ENCODE results near the gene PDE5A.
"Not testable (repeated sequence)": the region's sequence is repeated elsewhere in the genome, so short reads cannot be mapped to it uniquely, and the experiment has no call there.

The PDE5A gene

DNA sequence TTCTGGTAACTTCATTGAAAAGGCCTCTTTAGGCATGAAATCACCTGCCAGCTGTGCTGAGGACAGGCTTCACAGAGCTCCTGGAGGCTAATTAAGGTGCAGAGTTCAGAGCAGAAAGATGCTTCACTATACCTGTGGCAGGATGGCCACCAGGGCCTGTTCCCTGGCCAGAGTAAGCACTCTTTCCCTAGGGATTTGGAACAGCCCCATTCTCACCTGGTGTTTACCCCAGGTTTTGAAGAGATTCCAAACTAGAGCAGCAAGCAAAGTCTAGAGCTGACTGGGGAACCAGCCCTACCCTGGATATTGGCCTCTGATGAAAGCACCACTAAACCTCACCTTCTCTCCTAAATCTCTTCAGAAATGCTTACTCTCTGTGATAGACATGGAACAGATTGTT, 148.8 kb downstream of the PDE5A start:
- CTCF ChIA-PET = interaction anchor here (1.0 kb wide), 1 partner anchor 15 kb away, joined by 3 read pairs; no protein-coding TSS in a partner anchor
- POLR2A ChIA-PET = no interaction called here
- TF ChIP-seq, protein P1, sequence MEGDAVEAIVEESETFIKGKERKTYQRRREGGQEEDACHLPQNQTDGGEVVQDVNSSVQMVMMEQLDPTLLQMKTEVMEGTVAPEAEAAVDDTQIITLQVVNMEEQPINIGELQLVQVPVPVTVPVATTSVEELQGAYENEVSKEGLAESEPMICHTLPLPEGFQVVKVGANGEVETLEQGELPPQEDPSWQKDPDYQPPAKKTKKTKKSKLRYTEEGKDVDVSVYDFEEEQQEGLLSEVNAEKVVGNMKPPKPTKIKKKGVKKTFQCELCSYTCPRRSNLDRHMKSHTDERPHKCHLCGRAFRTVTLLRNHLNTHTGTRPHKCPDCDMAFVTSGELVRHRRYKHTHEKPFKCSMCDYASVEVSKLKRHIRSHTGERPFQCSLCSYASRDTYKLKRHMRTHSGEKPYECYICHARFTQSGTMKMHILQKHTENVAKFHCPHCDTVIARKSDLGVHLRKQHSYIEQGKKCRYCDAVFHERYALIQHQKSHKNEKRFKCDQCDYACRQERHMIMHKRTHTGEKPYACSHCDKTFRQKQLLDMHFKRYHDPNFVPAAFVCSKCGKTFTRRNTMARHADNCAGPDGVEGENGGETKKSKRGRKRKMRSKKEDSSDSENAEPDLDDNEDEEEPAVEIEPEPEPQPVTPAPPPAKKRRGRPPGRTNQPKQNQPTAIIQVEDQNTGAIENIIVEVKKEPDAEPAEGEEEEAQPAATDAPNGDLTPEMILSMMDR (IDR thresholded peaks at IDR 0.05; ENCODE audit: control extremely low read depth, extremely low read depth, low read depth, missing control alignments) = no peak
- DNase-seq (ENCODE audit: extremely low spot score) = no peak

DNA sequence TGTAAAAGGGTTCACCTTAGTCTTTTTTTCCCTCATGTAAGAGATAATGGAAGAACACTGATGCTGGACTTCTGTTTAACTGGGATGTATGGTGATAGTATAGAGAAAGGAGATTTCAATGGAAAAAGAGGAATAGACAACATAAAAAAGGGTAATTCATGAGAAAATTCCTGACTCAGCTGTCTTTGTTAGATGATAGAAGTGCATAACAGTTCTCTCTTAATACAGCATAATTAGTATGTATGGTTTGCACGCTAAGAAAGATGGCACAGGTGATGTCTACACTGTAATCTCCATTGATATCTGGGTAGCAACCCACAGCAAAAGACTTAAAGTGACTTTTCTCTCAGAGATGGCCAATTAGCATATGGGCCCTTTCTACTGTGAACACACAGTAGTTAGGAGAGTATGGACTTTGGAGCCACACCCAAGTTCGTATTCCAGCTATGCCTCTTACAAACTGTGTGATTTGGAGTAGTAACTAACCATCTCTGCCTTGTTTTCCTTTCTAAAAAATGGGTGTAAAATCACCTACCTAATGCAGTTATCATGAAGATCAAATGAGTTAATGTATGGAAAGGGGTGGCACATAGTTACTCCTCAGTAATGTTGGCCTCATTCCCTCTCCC, 149.3 kb downstream of the PDE5A start:
- TF ChIP-seq, protein P1 (IDR thresholded peaks at IDR 0.05; ENCODE audit: control extremely low read depth, extremely low read depth, low read depth, missing control alignments) = no peak
- ChIA-PET POLR2A (no interaction called here), CTCF (interaction anchor here (1.0 to 3.8 kb wide), 2 partner anchors 10 to 16 kb away, joined by 3 to 20 read pairs; no protein-coding TSS in a partner anchor)

DNA sequence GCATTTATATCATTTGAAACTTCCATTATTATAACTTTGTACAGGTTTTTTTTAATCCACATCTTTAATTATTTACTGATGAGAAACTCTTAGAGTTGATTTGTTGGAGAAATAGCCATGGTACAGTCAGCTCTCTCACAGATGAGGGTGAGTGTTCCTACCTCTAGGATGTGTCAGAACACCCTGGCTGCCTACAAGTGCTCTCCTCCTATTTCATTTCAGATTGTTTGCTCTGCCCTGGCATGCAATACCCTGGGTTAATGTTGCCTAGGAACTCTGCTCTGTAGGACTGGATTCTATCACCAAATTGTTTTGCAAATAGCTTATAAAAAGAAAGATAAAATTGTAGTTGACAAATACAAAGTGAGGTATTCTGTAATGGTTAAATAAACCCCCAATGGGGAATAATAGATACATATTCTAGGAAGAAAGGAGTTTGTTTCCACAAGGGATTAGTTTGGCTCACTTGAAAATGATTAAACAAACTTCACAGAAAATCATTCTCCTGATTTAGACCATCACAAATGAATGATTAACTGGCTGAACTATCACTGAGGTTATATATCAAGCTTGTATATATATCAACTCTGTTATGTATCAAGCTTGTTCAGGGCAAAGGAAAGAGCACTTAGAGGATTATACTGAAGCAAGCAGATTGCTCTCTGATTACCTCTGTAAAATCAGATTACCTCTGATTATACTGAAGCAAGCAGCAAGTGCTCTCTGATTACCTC, 150.0 kb downstream of the PDE5A start:
- ChIA-PET CTCF (interaction anchor here (0.7 to 3.8 kb wide), 5 partner anchors 11 to 498 kb away, joined by 3 to 20 read pairs (median 3); no protein-coding TSS in a partner anchor), POLR2A (no interaction called here)
- TF ChIP-seq, protein P1 (IDR thresholded peaks at IDR 0.05; ENCODE audit: control extremely low read depth, extremely low read depth, low read depth, missing control alignments) = no peak
- no peak for DNase-seq (ENCODE audit: extremely low spot score)

More for the DNA sequence above, 149.3 kb downstream of the PDE5A start:
- no peak for DNase-seq (ENCODE audit: extremely low spot score)

DNA sequence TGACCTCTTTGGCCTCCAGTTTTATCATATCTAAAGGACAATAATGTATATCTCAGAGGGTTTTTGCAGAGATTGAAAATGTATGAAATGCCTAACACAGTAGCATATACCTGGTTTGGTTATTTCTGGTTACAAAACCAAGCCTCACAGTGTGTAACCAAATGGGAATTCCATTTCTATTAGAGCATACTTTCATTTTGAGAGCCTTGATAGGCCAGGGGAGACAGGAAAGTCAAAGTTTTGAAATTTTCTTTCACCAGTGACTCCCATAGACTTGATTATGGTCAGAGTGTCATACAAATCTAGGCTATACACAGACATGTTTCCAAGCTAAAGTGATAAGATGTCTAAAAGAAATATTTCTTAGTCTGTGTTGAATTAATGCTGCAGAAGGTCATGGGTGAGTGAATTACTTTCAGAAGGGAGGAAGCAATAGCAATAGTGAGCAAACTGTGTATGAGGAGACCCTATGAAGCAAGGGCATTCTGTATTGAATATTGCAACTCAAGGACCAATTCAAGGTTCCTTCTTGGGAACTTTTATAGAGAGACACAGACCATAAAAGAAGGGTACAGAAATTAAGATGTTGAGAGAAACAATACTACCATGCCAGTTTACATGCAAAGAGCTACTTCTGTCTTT, 151.1 kb downstream of the PDE5A start:
- CTCF ChIA-PET = interaction anchor here (0.7 to 3.8 kb wide), 5 partner anchors 10 to 497 kb away, joined by 3 to 20 read pairs (median 3); no protein-coding TSS in a partner anchor
- DNase-seq (ENCODE audit: extremely low spot score) = no peak
- POLR2A ChIA-PET = no interaction called here
- TF ChIP-seq, protein P1 (IDR thresholded peaks at IDR 0.05; ENCODE audit: control extremely low read depth, extremely low read depth, low read depth, missing control alignments) = no peak

DNA sequence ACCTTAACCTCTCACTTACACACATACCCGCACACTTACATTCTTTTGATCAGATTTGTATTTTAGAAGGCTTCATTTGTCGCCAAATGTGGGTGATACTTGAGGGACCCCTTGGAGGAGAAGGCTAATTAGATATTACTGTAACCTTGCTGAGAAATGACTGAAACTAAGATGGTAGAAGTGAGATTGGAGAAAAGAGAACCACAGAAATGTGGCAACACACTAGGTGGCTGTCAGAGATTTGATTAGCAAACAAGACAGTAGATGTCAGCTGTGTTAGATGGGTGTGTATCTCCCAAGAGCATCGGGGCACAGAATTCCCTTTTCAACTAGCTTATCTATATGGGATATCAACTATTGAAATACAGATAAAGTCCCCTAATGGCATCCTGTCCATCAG, 157.3 kb downstream of the PDE5A start:
- ChIA-PET CTCF (interaction anchor here (0.6 to 1.5 kb wide), 2 partner anchors 15 to 22 kb away, joined by 3 to 4 read pairs; no protein-coding TSS in a partner anchor), POLR2A (no interaction called here)
- TF ChIP-seq, protein P1 (IDR thresholded peaks at IDR 0.05; ENCODE audit: control extremely low read depth, extremely low read depth, low read depth, missing control alignments) = no peak
- peak; percentile 11 for DNase-seq (ENCODE audit: extremely low spot score)

DNA sequence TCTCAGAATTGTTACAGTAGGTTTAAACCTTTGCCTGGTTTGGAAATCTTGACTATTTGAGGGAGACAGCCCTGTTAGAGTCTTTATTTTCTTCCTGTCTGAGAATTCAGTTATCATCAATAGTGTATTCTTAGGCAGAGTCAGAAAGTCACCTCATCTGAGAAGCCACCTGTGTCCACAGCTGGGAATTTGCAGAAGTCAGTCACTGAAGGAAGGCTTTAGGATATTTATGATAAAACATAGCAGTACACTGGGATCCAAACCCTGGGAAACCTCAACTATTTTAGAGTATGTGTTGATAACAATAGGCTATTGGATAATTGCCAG, 157.9 kb downstream of the PDE5A start:
- DNase-seq (ENCODE audit: extremely low spot score); POLR2A ChIA-PET: not testable (repeated sequence)
- CTCF ChIA-PET = interaction anchor here (0.6 to 1.5 kb wide), 2 partner anchors 16 to 22 kb away, joined by 3 to 4 read pairs; no protein-coding TSS in a partner anchor

DNA sequence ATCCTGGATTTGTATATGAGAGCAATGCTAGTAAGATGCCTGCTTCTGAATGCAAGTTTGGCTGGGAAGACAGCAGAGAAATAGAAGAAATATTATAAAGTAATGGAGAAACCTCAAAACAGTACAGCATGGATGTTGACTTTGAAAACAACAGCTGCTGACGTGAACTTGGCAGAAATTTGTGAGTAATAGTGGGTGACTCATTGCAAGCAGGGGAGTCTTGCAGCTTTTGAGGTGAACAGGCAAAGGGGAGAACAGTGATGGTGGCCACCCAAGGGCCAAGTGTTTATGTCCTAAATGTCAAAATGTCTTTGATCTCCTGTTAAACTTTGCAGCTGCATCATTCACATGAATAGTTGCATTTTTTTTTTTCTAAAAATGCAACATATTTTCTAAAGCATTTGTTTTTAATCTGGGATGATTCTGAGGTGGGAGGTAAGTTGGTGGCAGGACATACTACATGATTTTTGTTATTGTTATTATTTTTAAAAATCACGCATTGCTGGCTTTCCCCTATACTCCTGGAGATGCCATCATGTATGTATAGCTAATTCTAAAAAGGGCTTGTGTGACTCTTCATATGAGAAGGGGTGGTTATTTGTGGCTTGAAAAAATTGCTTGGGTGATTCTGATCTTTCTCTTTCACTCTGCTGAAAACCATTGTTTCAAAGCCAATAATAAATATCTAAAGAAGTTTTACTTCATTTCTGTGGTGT, 158.4 kb downstream of the PDE5A start:
- CTCF ChIA-PET = interaction anchor here (1.5 kb wide), 1 partner anchor 23 kb away, joined by 4 read pairs; no protein-coding TSS in a partner anchor
- DNase-seq (ENCODE audit: extremely low spot score); POLR2A ChIA-PET: not testable (repeated sequence)

DNA sequence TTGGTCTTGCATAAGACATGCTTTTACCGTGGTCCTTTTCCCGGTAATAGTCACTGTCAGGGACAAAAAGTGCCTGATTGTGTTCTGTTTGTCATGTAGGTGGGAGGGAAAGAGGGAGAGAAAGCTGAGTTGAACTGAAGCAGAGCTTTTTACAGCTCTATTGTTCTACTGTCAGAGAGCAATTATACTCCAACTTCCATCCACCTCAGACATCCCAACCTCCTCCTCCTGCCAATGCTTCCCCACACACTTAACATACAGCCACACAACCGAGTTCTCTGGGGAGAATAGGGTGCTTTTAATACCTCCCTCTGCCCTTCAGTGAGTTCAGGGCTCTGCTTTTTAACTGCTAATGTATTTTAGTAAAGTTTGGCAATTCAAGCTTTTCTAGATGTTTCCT, 159.6 kb downstream of the PDE5A start:
- POLR2A ChIA-PET; CTCF ChIA-PET; DNase-seq (ENCODE audit: extremely low spot score): not testable (repeated sequence)

DNA sequence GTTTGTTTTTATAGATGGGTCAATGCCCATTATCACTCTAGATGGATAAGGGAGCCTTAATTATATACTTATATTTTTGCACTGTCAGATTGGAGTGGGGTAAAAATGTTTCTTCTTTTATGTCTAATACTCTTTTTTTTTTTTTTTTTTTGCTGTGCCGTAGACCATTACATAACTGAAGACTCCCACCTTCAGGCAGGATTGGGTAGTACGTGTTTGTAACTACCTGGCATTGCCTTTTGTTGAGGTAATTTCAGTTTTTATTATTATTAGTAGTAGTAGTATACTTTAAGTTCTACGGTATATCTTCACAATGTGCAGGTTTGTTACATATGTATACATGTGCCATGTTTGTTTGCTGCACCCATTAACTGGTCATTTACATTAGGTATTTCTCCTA, 165.9 kb downstream of the PDE5A start:
- CTCF ChIA-PET; POLR2A ChIA-PET; DNase-seq (ENCODE audit: extremely low spot score): not testable (repeated sequence)

DNA sequence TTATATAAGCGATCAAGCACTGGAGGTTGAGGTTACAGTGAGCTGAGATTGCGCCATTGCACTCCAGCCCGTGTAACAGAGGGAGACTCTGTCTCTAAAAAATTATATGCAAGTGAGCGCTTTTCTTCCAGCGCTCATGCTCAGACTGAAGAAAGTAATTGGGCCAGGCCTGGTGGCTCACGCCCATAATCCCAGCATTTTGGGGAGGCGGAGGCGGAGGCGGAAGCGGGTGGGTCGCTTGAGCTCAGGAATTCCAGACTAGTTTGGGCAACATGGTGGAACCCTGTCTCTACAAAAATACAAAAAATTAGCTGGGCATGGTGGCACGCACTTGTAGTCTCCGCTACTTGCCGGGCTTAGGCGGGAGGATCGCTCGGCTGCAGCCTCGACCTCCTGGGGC, 172.9 kb downstream of the PDE5A start:
- DNase-seq (ENCODE audit: extremely low spot score); CTCF ChIA-PET; POLR2A ChIA-PET: not testable (repeated sequence)

Data from GM10248 (cell line).